ENCODE data around the gene C4BPB.

Gene C4BPB

DNA sequence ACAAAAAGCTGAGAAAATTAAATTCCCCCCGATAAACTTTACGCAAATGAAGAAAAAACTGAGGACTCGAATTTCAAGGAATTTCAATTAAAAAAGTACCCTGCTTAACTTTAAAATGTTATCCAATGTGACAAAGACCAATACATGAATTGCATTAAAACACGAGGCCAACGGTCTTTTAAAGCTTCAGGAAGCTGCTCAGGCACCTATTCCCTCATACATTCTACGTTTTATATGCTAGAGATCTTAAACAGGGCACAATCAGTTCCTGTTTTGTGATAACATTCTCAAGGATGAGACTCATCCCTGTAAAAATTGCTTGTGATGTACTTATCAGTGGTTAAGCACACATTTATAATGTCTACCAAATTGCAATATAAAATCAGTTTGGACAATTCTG is 40.6 kb upstream of the C4BPB start:
- H3K4me3 ChIP-seq (ENCODE audit: control insufficient read depth, low read depth, low read length), result no peak overlapping the region
- DNase-seq (ENCODE audit: low read depth), result no peak
- TF ChIP-seq, protein P1, sequence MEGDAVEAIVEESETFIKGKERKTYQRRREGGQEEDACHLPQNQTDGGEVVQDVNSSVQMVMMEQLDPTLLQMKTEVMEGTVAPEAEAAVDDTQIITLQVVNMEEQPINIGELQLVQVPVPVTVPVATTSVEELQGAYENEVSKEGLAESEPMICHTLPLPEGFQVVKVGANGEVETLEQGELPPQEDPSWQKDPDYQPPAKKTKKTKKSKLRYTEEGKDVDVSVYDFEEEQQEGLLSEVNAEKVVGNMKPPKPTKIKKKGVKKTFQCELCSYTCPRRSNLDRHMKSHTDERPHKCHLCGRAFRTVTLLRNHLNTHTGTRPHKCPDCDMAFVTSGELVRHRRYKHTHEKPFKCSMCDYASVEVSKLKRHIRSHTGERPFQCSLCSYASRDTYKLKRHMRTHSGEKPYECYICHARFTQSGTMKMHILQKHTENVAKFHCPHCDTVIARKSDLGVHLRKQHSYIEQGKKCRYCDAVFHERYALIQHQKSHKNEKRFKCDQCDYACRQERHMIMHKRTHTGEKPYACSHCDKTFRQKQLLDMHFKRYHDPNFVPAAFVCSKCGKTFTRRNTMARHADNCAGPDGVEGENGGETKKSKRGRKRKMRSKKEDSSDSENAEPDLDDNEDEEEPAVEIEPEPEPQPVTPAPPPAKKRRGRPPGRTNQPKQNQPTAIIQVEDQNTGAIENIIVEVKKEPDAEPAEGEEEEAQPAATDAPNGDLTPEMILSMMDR (IDR thresholded peaks at IDR 0.05; ENCODE audit: control insufficient read depth, insufficient read depth, low read depth, low read length, missing control alignments), result no peak

DNA sequence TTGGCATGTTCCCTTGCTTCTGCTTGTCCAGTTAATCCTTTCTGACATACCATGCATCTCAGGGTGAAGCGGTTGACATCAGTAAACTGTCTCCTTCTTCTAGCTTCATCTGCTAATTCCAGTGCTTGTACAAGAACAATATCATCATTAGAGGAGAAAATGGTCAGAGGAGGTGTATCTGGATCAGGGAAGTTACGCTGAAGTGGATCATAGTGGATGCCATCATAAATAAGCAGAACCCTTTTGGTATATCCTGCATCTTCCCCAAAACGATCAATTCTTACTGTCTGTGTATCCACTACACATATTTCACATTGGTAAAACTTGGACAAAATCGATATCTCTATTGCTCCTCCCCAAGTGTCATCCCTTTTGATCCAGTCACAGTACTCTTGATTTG is 39.6 kb upstream of the C4BPB start:
- TF ChIP-seq, protein P1 (IDR thresholded peaks at IDR 0.05; ENCODE audit: control insufficient read depth, insufficient read depth, low read depth, low read length, missing control alignments), result no peak
- DNase-seq (ENCODE audit: low read depth), result no peak
- no peak overlapping the region for H3K4me3 ChIP-seq (ENCODE audit: control insufficient read depth, low read depth, low read length)

DNA sequence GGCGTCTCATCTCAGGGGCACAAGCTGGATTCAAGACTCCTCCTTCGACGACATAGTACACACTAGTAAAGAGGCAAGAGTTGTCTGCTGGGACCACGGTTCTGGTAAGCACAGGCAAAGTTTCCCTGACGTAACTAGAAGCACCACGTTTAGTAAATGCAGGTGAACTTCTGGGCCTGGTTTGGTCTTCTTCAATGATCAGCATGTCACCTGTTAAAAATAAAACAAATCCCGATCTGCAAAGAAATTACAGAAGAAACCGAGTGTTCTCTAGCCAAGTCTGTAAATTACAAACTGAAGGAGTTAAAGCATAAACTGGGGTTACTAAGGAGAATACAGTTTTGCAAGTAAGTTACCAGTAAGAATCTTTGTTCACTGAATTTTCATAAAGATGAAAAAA is 39.1 kb upstream of the C4BPB start:
- no peak for DNase-seq (ENCODE audit: low read depth)
- peak overlapping the region; percentile 95 for H3K4me3 ChIP-seq (ENCODE audit: control insufficient read depth, low read depth, low read length)
- TF ChIP-seq, protein P1 (IDR thresholded peaks at IDR 0.05; ENCODE audit: control insufficient read depth, insufficient read depth, low read depth, low read length, missing control alignments), result no peak

DNA sequence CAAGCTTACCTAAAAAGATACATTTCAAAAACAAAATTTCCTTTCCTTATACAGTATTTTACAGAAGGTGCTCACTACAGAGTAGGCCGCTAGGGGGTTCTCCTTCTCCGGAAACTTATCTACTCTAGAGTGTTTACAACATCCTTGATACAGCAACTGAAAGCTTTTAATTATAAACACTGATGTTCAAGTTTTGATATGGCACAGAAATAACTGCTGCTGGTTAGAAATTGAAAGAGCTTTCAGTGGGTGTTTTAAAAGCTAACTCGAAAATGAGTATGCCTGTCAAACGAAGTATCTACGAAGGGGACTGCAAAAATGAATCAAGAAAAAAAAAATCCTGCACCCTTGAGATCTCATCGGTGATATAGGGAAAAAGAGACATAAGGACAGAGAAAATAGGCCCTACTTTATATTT is 38.7 kb upstream of the C4BPB start:
- TF ChIP-seq, protein P1 (IDR thresholded peaks at IDR 0.05; ENCODE audit: control insufficient read depth, insufficient read depth, low read depth, low read length, missing control alignments), result peak; percentile 74
- DNase-seq (ENCODE audit: low read depth), result no peak
- H3K4me3 ChIP-seq (ENCODE audit: control insufficient read depth, low read depth, low read length), result peak overlapping the region; percentile 95

DNA sequence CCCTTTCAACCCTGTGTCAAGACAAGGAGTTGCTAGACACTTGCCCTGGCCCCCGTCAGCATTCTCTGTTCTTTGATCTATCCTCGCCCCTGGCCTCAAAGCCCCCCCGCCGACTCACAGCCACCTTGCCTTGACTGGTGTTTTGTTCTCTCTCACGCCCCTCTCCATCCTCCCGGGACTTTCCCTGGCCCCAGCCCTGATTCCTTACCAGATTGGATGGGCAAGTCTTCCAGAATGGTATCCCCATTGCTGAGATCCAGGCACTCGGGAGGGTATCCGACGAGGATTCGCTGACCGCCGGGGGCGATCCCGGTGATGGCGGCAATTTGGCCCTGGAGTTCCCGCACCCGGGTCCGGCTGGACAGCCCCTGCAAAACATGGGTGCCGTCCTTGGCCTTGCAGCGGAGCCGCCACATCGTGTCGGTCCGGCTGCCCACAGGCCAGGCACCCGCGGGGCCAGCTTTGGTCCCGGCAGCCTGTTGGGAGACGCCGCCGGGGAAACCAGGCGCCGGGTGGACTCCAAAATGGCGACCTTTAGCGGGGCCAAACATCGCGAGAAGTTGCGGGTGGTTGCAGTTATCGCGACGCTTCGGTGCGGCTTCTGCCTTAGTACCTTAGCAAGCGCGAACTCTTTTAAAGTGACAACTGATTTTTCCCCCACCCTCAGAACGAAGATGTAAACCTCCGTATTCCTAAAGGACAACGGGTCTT is 38.0 kb upstream of the C4BPB start:
- peak overlapping the region; percentile 95 for H3K4me3 ChIP-seq (ENCODE audit: control insufficient read depth, low read depth, low read length)
- DNase-seq (ENCODE audit: low read depth), result peak; percentile 63
- TF ChIP-seq, protein P1 (IDR thresholded peaks at IDR 0.05; ENCODE audit: control insufficient read depth, insufficient read depth, low read depth, low read length, missing control alignments), result no peak

DNA sequence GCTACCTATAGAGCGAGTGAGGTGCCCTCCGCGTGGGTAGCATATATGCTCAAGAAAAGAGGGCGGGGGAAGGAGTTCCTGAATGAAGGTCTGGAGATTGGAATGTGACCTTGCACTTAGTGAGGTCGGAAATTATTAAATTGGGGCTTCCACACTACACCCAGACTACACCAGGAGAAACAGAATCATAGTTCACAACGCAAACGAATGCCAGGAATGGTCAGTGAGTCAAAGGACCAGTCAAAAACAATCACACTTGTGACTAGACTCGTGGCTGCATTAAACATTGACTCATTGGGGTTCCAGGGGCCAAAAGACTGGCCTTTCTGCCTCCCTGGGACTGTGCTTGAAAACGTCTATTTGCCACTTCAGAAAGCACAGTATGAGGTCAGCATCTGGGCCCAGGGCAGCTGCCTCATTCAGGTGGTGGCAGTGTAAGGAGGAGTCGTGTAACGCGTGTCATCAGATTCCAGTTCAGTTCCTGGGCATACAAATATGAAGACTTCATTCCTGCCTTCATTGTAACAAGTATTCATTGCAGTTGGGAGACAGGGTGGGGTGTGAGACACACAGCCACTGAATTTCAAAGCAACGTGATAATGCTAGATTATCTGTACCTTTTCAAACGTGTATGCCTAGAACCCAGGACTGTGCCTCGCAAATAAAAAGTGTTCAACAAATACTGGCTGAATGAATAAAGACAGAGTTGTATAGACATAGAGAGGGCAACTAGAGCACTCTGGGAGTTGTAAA is 37.3 kb upstream of the C4BPB start, which contains the start of gene YOD1:
Gene YOD1 (minus strand): TSS at position 18 of the 753 bp plus-strand sequence. CDS start 178 bp downstream, outside the sequence.
- peak within 1 kb of the TSS; percentile 95 for H3K4me3 ChIP-seq (ENCODE audit: control insufficient read depth, low read depth, low read length)
- no peak for DNase-seq (ENCODE audit: low read depth)
- TF ChIP-seq, protein P1 (IDR thresholded peaks at IDR 0.05; ENCODE audit: control insufficient read depth, insufficient read depth, low read depth, low read length, missing control alignments), result no peak

Data from AG09309 (cell line).